ENCODE measurements around the gene SLC16A7.

- TF ChIP-seq POLR2A (IDR thresholded peaks at IDR 0.05; ENCODE audit: low read depth, low read length) (no peak), POLR2AphosphoS5 (IDR thresholded peaks at IDR 0.05; ENCODE audit: low read depth, low read length) (no peak), TAF1 (IDR thresholded peaks at IDR 0.05; ENCODE audit: borderline replicate concordance, low read depth, low read length) (no peak)
Measured at GRCh38 chr12:59620326-59620725, 24.5 kb downstream of the SLC16A7 start.

All from GM12892 (cell line).